Upper lobe of left lung (tissue), 6 donors: Measurements from ENCODE around the gene MAPK11. TPM values are rescaled to one million over a fixed set of nuclear protein-coding genes. Genes with fewer than 3 reads are reported as not detected.

ENCODE experiments used
- ATAC-seq, 2 donors: fragments of 200-7000 bp; cut with Tn5 transposase; one replicate each; pipeline ENCODE4 v1.9.1; 2022; ENCODE audit warnings: mild to moderate bottlenecking in 2 of 2, moderate library complexity in 2 of 2; ENCODE audit not compliant: low FRiP score in 2 of 2
- DNase-seq, 2 donors: peaks; one replicate each; pipeline ENCODE4 v3.0.0-alpha.2; 2019 to 2020
- H3K27ac ChIP-seq, 4 donors: fragments of 200-600 bp; sonication (generic); one replicate each; pipeline ENCODE4 v1.5.1; 2016 to 2019
- H3K27me3 ChIP-seq, 4 donors: fragments of 200-600 bp; sonication (generic); one replicate each; pipeline ENCODE4 v1.5.1; 2017 to 2019
- H3K36me3 ChIP-seq, 4 donors: fragments of 200-600 bp; sonication (generic); one replicate each; pipeline ENCODE4 v1.5.1; 2016 to 2019
- H3K4me1 ChIP-seq, 4 donors: fragments of 200-600 bp; sonication (generic); one replicate each; pipeline ENCODE4 v1.5.1; 2018 to 2019
- H3K4me3 ChIP-seq, 4 donors: fragments of 200-600 bp; sonication (generic); one replicate each; pipeline ENCODE4 v1.5.1; 2017 to 2019; ENCODE audit warnings: mild to moderate bottlenecking in 2 of 4, moderate library complexity in 1 of 4
- H3K9me3 ChIP-seq, 4 donors: fragments of 200-600 bp; sonication (generic); one replicate each; pipeline ENCODE4 v1.5.1; 2018 to 2019
- CTCF ChIP-seq, 6 experiments: fragments of 450-650 bp in 4 of 6; fragments of 200-600 bp in 2 of 6; sonication (generic) in 2 of 6; IDR thresholded peaks; one replicate each; pipeline ENCODE4 v1.5.1; 2016 to 2019; ENCODE audit warnings: antibody characterized with exemption in 6 of 6
- EP300 ChIP-seq, 4 donors: sonication (generic); formaldehyde crosslinking; IDR thresholded peaks; one replicate each; pipeline ENCODE4 v1.5.1; 2017; ENCODE audit warnings: antibody characterized with exemption in 4 of 4, control low read depth in 2 of 4
- POLR2A ChIP-seq, 4 donors: fragments of 450-650 bp; IDR thresholded peaks; one replicate each; pipeline ENCODE4 v1.5.1; 2016 to 2017; ENCODE audit warnings: antibody characterized with exemption in 4 of 4, mild to moderate bottlenecking in 2 of 4
- POLR2AphosphoS5 ChIP-seq, 2 donors: sonication (generic); formaldehyde crosslinking; IDR thresholded peaks; one replicate each; pipeline ENCODE4 v1.5.1; 2017; ENCODE audit warnings: antibody characterized with exemption in 2 of 2
- WGBS, 2 donors: methylation state at CpG; one replicate each; pipeline ENCODE4 v1.1.5; 2017 to 2018; 5-methylcytosine and 5-hydroxymethylcytosine counted together
- total RNA-seq, 6 donors: library from RNA; depleted of rRNA in 4 of 6; stranded (reverse); fragments of >200 nt in 4 of 6; gene quantifications; one replicate each; pipeline versions ENCODE4 v1.1.0 to v1.2.1, GENCODE V29; 2016 to 2021
- donor health status: DM: no; HTN: no; CAD: no; lungs with moderate emphysema.
- donor health status: DM: no; HTN: yes; CAD: no; lungs with severe emphysema.

MAPK11 gene
- total RNA-seq, 6 donors from 2014 or later: 3.1 to 27.3 (median 8.6) TPM

GRCh38 chr22:50257041-50257440 is 13.1 kb downstream of the MAPK11 start:
- 86% methylated on average over 16 of the region's 16 CpGs; no CpG with 5 or more reads in 1 of the 2 donors for WGBS, 2 donors
- peaks cover 12 to 24% (median 12%) of the 10 kb centered on the region in 4 donors for H3K4me1 ChIP-seq
- H3K36me3 ChIP-seq: peaks cover 0 to 3% (median 0%) of the 10 kb centered on the region in 4 donors

GRCh38 chr22:50256258-50256862 is 13.8 kb downstream of the MAPK11 start:
- peak in 1 of 2 donors; percentile 69 for DNase-seq
- Histone ChIP-seq H3K36me3 (peaks cover 0 to 3% (median 0%) of the 10 kb centered on the region in 4 donors), H3K4me1 (peaks cover 11 to 24% (median 15%) of the 10 kb centered on the region in 4 donors), H3K9me3 (no peaks in the 10 kb centered on the region), H3K4me3 (no peak overlapping the region), H3K27me3 (no peaks in the 10 kb centered on the region), H3K27ac (no peak overlapping the region)
- TF ChIP-seq POLR2A (IDR thresholded peaks at IDR 0.05): no peak
- no peak for TF ChIP-seq CTCF (IDR thresholded peaks at IDR 0.05)
- TF ChIP-seq POLR2AphosphoS5 (IDR thresholded peaks at IDR 0.05): no peak
- no peak for TF ChIP-seq EP300 (IDR thresholded peaks at IDR 0.05)
- WGBS, 2 donors: 86 to 96% methylated on average over 5 to 9 of the region's 12 CpGs
- ATAC-seq: no peak

More at GRCh38 chr22:50257041-50257440, 13.1 kb downstream of the MAPK11 start:
- Histone ChIP-seq H3K27ac (no peak overlapping the region), H3K4me3 (no peak overlapping the region), H3K27me3 (peaks cover 0 to 6% (median under 1%) of the 10 kb centered on the region in 4 donors), H3K9me3 (no peaks in the 10 kb centered on the region)
- no peak for TF ChIP-seq POLR2A (IDR thresholded peaks at IDR 0.05)
- TF ChIP-seq EP300 (IDR thresholded peaks at IDR 0.05): no peak
- TF ChIP-seq POLR2AphosphoS5 (IDR thresholded peaks at IDR 0.05): no peak
- TF ChIP-seq CTCF (IDR thresholded peaks at IDR 0.05): no peak
- ATAC-seq: no peak
- peak in 1 of 2 donors; percentile 66 for DNase-seq

GRCh38 chr22:50255607-50256006 is 14.6 kb downstream of the MAPK11 start:
- TF ChIP-seq POLR2A (IDR thresholded peaks at IDR 0.05) (no peak), POLR2AphosphoS5 (IDR thresholded peaks at IDR 0.05) (no peak), EP300 (IDR thresholded peaks at IDR 0.05) (no peak)
- H3K4me1 ChIP-seq: peaks cover 14 to 24% (median 15%) of the 10 kb centered on the region in 4 donors
- WGBS, 2 donors: 92 to 94% methylated on average over 7 to 17 of the region's 17 CpGs
- no peaks in the 10 kb centered on the region for H3K27me3 ChIP-seq
- peaks cover 0 to 3% (median 0%) of the 10 kb centered on the region in 4 donors for H3K36me3 ChIP-seq
- no peak overlapping the region for H3K4me3 ChIP-seq
- H3K9me3 ChIP-seq: no peaks in the 10 kb centered on the region
- H3K27ac ChIP-seq: no peak overlapping the region
- peak in 1 of 2 donors; percentile 56 for DNase-seq
- no peak for ATAC-seq

GRCh38 chr22:50255099-50255498 is 15.1 kb downstream of the MAPK11 start:
- DNase-seq: peak in 1 of 2 donors; percentile 76
- no peak for ATAC-seq
- WGBS, 2 donors: 86 to 97% methylated on average over 16 to 19 of the region's 19 CpGs
- peaks cover 0 to 3% (median 0%) of the 10 kb centered on the region in 4 donors for H3K36me3 ChIP-seq
- H3K4me1 ChIP-seq: peaks cover 15 to 24% (median 16%) of the 10 kb centered on the region in 4 donors
- no peaks in the 10 kb centered on the region for H3K27me3 ChIP-seq
- no peak for TF ChIP-seq EP300 (IDR thresholded peaks at IDR 0.05)
- TF ChIP-seq POLR2A (IDR thresholded peaks at IDR 0.05): no peak
- TF ChIP-seq CTCF (IDR thresholded peaks at IDR 0.05): no peak
- no peak for TF ChIP-seq POLR2AphosphoS5 (IDR thresholded peaks at IDR 0.05)
- no peaks in the 10 kb centered on the region for H3K9me3 ChIP-seq
- H3K27ac ChIP-seq: no peak overlapping the region
- no peak overlapping the region for H3K4me3 ChIP-seq

GRCh38 chr22:50253941-50254340 is 16.2 kb downstream of the MAPK11 start:
- Histone ChIP-seq H3K27ac (no peak overlapping the region), H3K9me3 (no peaks in the 10 kb centered on the region), H3K4me3 (no peak overlapping the region), H3K36me3 (peaks cover 0 to 8% (median 0%) of the 10 kb centered on the region in 4 donors), H3K27me3 (no peaks in the 10 kb centered on the region), H3K4me1 (peaks cover 22 to 34% (median 23%) of the 10 kb centered on the region in 4 donors)
- TF ChIP-seq CTCF (IDR thresholded peaks at IDR 0.05): no peak
- no peak for TF ChIP-seq POLR2AphosphoS5 (IDR thresholded peaks at IDR 0.05)
- no peak for TF ChIP-seq EP300 (IDR thresholded peaks at IDR 0.05)
- TF ChIP-seq POLR2A (IDR thresholded peaks at IDR 0.05): no peak
- WGBS, 2 donors: 77 to 79% methylated on average over 5 to 8 of the region's 8 CpGs
- ATAC-seq (no peak), DNase-seq (peak in 1 of 2 donors; percentile 54)
